HT1080 (cell line): ENCODE measurements around the gene UNC13A. TPM values are rescaled to one million over a fixed set of nuclear protein-coding genes. Genes with fewer than 3 reads are reported as not detected.
"Not testable (repeated sequence)": the region's sequence is repeated elsewhere in the genome, so short reads cannot be mapped to it uniquely, and the experiment has no call there.

Source experiments
- DNase-seq: peaks from one replicate; pipeline ENCODE4 v3.0.0-alpha.2; 2015; ENCODE audit warnings: low read depth
- total RNA-seq: library from RNA; depleted of rRNA; stranded (reverse); fragments of >200 nt; shearing (Covaris generic); gene quantifications from 2 replicates; pipeline ENCODE4 v1.2.3, GENCODE V29; 2014

UNC13A gene
- total RNA-seq, 1 experiment from 2014 or later, result 0.02 TPM

- peak; percentile 11 for DNase-seq
Observed at GRCh38 chr19:17605761-17606589, 82.2 kb downstream of the UNC13A start.

- no peak for DNase-seq
Observed at GRCh38 chr19:17605117-17605516, 83.0 kb downstream of the UNC13A start.

DNA sequence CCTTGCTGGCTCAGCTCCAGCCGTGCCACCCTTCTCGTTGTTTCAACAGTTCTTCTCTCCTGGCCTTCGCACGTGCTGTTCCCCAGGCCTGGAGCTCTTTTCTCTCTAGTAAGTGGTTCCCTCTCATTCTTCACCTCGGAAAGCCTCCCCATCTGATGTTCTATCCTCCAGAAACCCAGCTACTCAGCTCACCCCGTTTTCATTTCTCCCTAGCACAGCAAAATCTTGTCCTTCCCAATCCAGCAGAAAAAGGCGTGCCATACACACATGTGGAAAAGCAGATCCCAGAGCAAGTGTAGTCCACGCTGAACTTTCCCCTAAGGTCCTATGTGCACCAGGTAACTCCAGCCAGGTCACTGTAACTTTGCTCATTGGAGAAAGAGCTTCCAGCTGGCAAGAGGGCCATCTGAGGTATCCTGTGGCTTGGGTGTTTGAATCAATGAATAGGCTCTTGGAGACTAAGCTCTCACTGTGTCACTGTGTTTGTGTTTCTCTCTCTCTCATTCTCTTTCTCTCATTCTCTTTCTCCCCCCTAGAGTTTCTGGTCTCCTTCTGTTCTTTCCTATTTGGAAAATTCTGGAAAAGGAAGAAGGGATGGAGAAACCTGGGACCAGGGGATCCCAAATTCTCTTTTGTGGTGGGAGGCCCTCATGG is 83.7 kb downstream of the UNC13A start:
- DNase-seq, result no peak

- no peak for DNase-seq
Observed at GRCh38 chr19:17602872-17603510, 85.2 kb downstream of the UNC13A start.

DNA sequence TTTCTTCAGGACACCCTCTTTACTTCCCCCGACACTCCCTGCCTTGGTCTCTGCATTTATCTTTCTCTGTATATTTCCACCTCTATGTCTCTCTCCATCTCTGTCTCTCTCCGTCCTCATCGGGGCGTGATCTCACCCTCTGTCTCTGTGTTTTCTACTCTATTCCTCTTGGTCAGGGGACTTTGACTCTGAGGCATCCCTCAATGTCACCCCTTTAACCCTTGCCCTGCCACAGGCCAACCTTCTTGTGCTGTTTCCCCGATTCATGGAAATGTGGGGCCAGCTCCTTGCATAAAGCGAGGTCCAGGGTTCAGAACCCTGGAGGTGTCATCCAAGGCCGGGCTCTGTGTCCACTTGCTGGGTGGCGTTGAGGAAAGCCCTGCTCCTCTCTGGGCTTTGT is 85.9 kb downstream of the UNC13A start:
- DNase-seq, result no peak

DNA sequence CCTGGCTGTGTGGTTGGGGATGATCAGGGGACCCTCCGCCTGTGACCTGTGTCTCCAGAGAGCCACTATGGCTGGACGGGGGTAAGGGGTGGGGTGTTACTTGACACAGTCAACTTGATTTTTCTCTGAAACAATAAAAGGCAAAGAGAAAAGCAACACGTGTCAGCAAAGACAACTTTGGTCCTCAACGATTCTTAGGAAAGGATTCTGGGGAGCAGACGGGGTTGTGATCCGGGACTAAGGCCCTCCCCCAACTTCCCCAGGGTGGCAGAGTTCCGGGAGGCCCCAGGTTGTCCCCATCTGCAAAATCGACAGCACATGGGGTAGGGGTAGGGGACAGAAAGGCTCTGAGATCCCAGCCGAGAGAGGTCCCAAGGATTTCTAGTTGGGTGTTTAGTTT is 86.5 kb downstream of the UNC13A start:
- no peak for DNase-seq

- DNase-seq, result no peak
Observed at GRCh38 chr19:17599780-17600179, 88.4 kb downstream of the UNC13A start.

GRCh38 chr19:17598953-17599352 is 89.2 kb downstream of the UNC13A start:
- DNase-seq, result no peak

DNA sequence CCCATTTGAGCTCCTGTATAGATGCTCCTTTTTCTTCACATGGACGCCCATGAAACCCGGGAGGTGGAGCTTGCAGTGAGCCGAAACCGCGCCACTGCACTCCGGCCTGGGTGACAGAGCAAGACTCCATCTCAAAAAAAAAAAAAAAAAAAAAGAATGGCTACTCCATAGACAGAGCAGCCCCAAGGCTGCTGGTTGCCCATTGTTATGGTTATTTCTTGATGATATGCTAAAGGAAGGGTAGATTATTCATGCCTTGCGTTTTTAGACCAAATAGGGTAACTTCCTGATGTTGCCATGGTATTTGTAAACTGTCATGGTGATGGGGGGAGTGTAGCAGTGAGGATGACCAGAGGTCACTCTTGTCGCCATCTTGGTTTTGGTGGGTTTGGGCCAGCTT is 90.1 kb downstream of the UNC13A start:
- not testable (repeated sequence) for DNase-seq

- not testable (repeated sequence) for DNase-seq
Observed at GRCh38 chr19:17594296-17594695, 93.9 kb downstream of the UNC13A start.

- no peak for DNase-seq
Observed at GRCh38 chr19:17590866-17591265, 97.3 kb downstream of the UNC13A start.

DNA sequence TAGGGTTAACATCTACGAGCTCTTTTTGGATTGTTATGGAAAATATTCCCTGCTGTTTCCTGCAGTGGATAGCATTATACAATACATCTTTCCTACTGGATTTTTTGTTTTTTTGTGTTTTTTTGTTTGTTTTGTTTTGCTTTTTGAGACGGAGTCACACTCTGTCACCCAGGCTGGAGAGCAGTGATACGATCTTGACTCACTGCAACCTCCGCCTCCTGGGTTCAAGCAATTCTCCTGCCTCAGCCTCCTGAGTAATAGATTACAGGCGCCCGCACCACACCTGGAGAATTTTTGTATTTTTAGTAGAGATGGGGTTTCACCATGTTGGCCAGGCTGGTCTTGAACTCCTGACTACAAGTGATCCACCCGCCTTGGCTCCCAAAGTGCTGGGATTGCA is 102.8 kb downstream of the UNC13A start:
- not testable (repeated sequence) for DNase-seq

- DNase-seq, result no peak
Observed at GRCh38 chr19:17584132-17584531, 104.0 kb downstream of the UNC13A start.

GRCh38 chr19:17582613-17583012 is 105.5 kb downstream of the UNC13A start:
- no peak for DNase-seq

GRCh38 chr19:17581211-17581874 is 106.8 kb downstream of the UNC13A start:
- no peak for DNase-seq

DNA sequence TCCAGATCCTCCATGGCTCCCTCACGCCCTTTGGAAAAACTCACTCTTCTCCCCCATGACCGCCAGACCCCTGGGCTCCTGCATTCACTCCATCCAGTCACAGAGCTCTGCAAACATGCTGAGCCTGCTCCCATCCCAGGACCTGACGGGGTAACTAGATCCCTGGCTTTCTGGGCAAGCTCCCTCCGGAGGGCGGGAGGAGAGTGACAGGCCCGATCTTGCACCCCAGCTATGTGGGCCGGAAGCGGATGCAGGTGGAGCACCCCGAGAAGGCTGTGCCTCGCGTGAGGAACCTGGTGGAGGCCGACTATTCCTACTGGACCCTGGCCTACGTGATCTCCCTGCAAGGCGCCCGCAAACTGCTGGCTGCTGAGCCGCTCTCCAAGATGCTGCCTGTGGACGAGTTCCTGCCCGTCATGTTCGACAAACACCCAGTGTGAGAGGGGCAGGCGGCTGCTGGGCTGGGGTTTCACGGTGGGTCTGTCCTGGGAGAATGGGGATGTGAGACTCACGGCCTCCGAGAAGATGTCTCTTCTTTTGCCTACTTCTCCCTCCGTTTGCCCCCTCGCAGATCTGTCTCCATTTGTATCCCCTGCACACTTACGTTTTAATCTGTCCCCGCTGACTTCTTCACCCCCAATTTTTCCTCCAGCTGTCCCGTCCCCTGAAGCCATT is 107.5 kb downstream of the UNC13A start:
- no peak for DNase-seq

- peak; percentile 37 for DNase-seq
Observed at GRCh38 chr19:17579661-17580244, 108.4 kb downstream of the UNC13A start.

- no peak for DNase-seq
Observed at GRCh38 chr19:17577457-17578097, 110.6 kb downstream of the UNC13A start.

DNA sequence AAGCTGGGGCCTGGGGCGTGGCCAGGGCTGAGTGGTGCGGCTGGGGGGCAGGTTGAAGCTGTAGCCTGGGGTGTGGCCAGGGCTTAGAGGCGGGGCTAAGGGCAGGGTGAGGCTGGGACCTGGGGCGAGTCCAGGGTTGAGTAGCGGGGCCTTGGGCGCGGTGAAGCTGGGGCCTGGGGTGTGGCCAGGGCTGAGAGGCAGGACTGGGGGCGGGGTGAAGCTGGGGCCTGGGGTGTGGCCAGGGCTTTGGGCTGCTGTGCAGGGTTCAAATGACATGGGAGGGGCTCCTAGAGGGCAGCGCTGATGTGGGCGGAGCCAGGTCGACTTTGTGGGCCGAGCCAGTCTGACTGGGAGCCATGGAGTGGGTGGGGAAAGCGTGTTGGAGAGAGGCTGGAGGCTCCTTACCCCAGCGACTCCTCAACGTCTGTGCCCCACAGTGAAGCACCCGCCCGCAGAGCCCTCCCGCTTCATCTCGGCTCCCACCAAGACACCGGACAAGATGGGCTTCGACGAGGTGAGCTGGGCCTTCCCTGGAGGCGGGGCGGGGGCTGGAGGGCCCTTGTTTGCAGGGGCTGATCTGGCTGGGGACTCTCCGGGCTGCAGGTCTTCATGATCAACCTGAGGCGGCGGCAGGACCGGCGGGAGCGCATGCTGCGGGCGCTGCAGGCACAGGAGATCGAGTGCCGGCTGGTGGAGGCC is 111.2 kb downstream of the UNC13A start:
- DNase-seq, result peak; percentile 24
